Endothelial cell (in vitro differentiated cells): ENCODE measurements around the gene ANKRD65. TPM values are rescaled to one million over a fixed set of nuclear protein-coding genes. Genes with fewer than 3 reads are reported as not detected.

Source experiments
- DNase-seq: peaks from one replicate; pipeline ENCODE4 v3.0.0; 2021; ENCODE audit warnings: low spot score
- H3K27ac Mint-ChIP-seq: one replicate; pipeline ENCODE4 v1.8.0; 2021; ENCODE audit warnings: mixed read lengths, inconsistent platforms; ENCODE audit not compliant: unreplicated experiment
- H3K27me3 Mint-ChIP-seq: one replicate; pipeline ENCODE4 v1.8.0; 2021; ENCODE audit warnings: mild to moderate bottlenecking, moderate library complexity, mixed read lengths, inconsistent platforms; ENCODE audit not compliant: unreplicated experiment
- H3K36me3 Mint-ChIP-seq: one replicate; pipeline ENCODE4 v1.8.0; 2021; ENCODE audit warnings: mild to moderate bottlenecking, low read depth, mixed read lengths, inconsistent platforms; ENCODE audit not compliant: unreplicated experiment
- H3K4me1 Mint-ChIP-seq: one replicate; pipeline ENCODE4 v1.8.0; 2021; ENCODE audit warnings: mild to moderate bottlenecking, mixed read lengths, inconsistent platforms; ENCODE audit not compliant: unreplicated experiment
- H3K4me3 Mint-ChIP-seq: one replicate; pipeline ENCODE4 v1.8.0; 2021; ENCODE audit warnings: mild to moderate bottlenecking, mixed read lengths, inconsistent platforms; ENCODE audit not compliant: unreplicated experiment
- H3K9me3 Mint-ChIP-seq: one replicate; pipeline ENCODE4 v1.8.0; 2021; ENCODE audit warnings: mixed read lengths, inconsistent platforms; ENCODE audit not compliant: unreplicated experiment
- CTCF ChIP-seq: fragments of 200-600 bp; sonication (generic); IDR thresholded peaks from one replicate; pipeline ENCODE4 v1.5.0; 2021; ENCODE audit warnings: antibody characterized with exemption; ENCODE audit not compliant: unreplicated experiment
- total RNA-seq: library from RNA; stranded (reverse); fragmentation: NEBNext Ultra II Directional; extraction: Animal tissue kit (Norgen Biotek cat#: 25700); gene quantifications from one replicate; pipeline ENCODE4 v1.2.1, GENCODE V29; 2021; ENCODE audit not compliant: unreplicated experiment

ANKRD65 gene
- total RNA-seq, 1 donor from 2014 or later, result 0.31 TPM

GRCh38 chr1:1427106-1427819, 6.2 kb upstream of the ANKRD65 start:
- H3K4me1 Mint-ChIP-seq, result peaks cover 24% of the 10 kb centered on the region
- H3K27me3 Mint-ChIP-seq, result peaks cover 18% of the 10 kb centered on the region
- no peaks in the 10 kb centered on the region for H3K9me3 Mint-ChIP-seq
- DNase-seq, result no peak
- TF ChIP-seq CTCF, result no peak
- no peak overlapping the region for H3K4me3 Mint-ChIP-seq
- H3K27ac Mint-ChIP-seq, result no peak overlapping the region
- H3K36me3 Mint-ChIP-seq, result peaks cover 9% of the 10 kb centered on the region

- no peak for DNase-seq
- peaks cover 9% of the 10 kb centered on the region for H3K36me3 Mint-ChIP-seq
- peaks cover 18% of the 10 kb centered on the region for H3K27me3 Mint-ChIP-seq
- no peaks in the 10 kb centered on the region for H3K9me3 Mint-ChIP-seq
- no peak overlapping the region for H3K4me3 Mint-ChIP-seq
- peaks cover 26% of the 10 kb centered on the region for H3K4me1 Mint-ChIP-seq
- TF ChIP-seq CTCF, result no peak
- no peak overlapping the region for H3K27ac Mint-ChIP-seq
Observed at GRCh38 chr1:1426496-1427105, 5.5 kb upstream of the ANKRD65 start.

- H3K4me1 Mint-ChIP-seq, result peaks cover 24% of the 10 kb centered on the region
- DNase-seq, result no peak
- H3K36me3 Mint-ChIP-seq, result peaks cover 9% of the 10 kb centered on the region
- no peak overlapping the region for H3K4me3 Mint-ChIP-seq
- H3K9me3 Mint-ChIP-seq, result no peaks in the 10 kb centered on the region
- H3K27me3 Mint-ChIP-seq, result peaks cover 18% of the 10 kb centered on the region
- H3K27ac Mint-ChIP-seq, result no peak overlapping the region
- no peak for TF ChIP-seq CTCF
Observed at GRCh38 chr1:1425753-1426495, 4.8 kb upstream of the ANKRD65 start.

GRCh38 chr1:1425426-1425752, 4.3 kb upstream of the ANKRD65 start:
- Mint-ChIP-seq H3K4me3 (no peak overlapping the region), H3K4me1 (peaks cover 24% of the 10 kb centered on the region), H3K9me3 (no peaks in the 10 kb centered on the region), H3K27ac (no peak overlapping the region), H3K27me3 (peaks cover 18% of the 10 kb centered on the region), H3K36me3 (peaks cover 9% of the 10 kb centered on the region)
- no peak for TF ChIP-seq CTCF
- DNase-seq, result no peak

GRCh38 chr1:1424707-1425106, 3.6 kb upstream of the ANKRD65 start:
- DNase-seq, result no peak
- peaks cover 12% of the 10 kb centered on the region for H3K27me3 Mint-ChIP-seq
- peaks cover 9% of the 10 kb centered on the region for H3K36me3 Mint-ChIP-seq
- no peak overlapping the region for H3K4me3 Mint-ChIP-seq
- peak overlapping the region; percentile 36 for H3K27ac Mint-ChIP-seq
- peaks cover 19% of the 10 kb centered on the region for H3K4me1 Mint-ChIP-seq
- no peaks in the 10 kb centered on the region for H3K9me3 Mint-ChIP-seq
- no peak for TF ChIP-seq CTCF
